ENCODE measurements around the gene PRICKLE4.
"Not testable (repeated sequence)": the region's sequence is repeated elsewhere in the genome, so short reads cannot be mapped to it uniquely, and the experiment has no call there.

The PRICKLE4 gene

GRCh38 chr6:41801380-41801779 is 20.8 kb downstream of the PRICKLE4 start:
- DNase-seq, result no peak

- DNase-seq, result no peak
Observed at GRCh38 chr6:41805830-41806774, 25.5 kb downstream of the PRICKLE4 start.

- no peak for DNase-seq
Observed at GRCh38 chr6:41811095-41811494, 30.5 kb downstream of the PRICKLE4 start.

- DNase-seq, result not testable (repeated sequence)
Observed at GRCh38 chr6:41811946-41812345, 31.4 kb downstream of the PRICKLE4 start.

- DNase-seq, result no peak
Observed at GRCh38 chr6:41813469-41813868, 32.9 kb downstream of the PRICKLE4 start.

GRCh38 chr6:41813956-41814355 is 33.4 kb downstream of the PRICKLE4 start:
- no peak for DNase-seq

- DNase-seq, result no peak
Observed at GRCh38 chr6:41814629-41815028, 34.0 kb downstream of the PRICKLE4 start.

GRCh38 chr6:41815587-41815986 is 35.0 kb downstream of the PRICKLE4 start:
- no peak for DNase-seq

GRCh38 chr6:41818271-41819054 is 37.9 kb downstream of the PRICKLE4 start:
- DNase-seq, result no peak

GRCh38 chr6:41821266-41821665 is 40.7 kb downstream of the PRICKLE4 start:
- no peak for DNase-seq

GRCh38 chr6:41822021-41822420 is 41.4 kb downstream of the PRICKLE4 start:
- DNase-seq, result no peak

- no peak for DNase-seq
Observed at GRCh38 chr6:41823178-41823577, 42.6 kb downstream of the PRICKLE4 start.

GRCh38 chr6:41824571-41825569 is 44.3 kb downstream of the PRICKLE4 start:
- DNase-seq, result no peak

GRCh38 chr6:41826343-41827022 is 45.9 kb downstream of the PRICKLE4 start:
- no peak for DNase-seq

- DNase-seq, result no peak
Observed at GRCh38 chr6:41832263-41832662, 51.7 kb downstream of the PRICKLE4 start.

GRCh38 chr6:41836022-41836659 is 55.6 kb downstream of the PRICKLE4 start:
- DNase-seq, result no peak

- no peak for DNase-seq
Observed at GRCh38 chr6:41836660-41837052, 56.1 kb downstream of the PRICKLE4 start.
